ENCODE measurements around the gene EID2. TPM values are rescaled to one million over a fixed set of nuclear protein-coding genes. Genes with fewer than 3 reads are reported as not detected.

EID2 gene
- total RNA-seq, 1 experiment from 2014 or later = 22.7 TPM

- no peak overlapping the region for H3K4me3 ChIP-seq
- no peaks in the 10 kb centered on the region for H3K9me3 ChIP-seq (replicated peaks)
- no peak overlapping the region for H3K27ac ChIP-seq
- no peaks in the 10 kb centered on the region for H3K36me3 ChIP-seq
- no peak for DNase-seq (ENCODE audit: low read depth in 1 of 2, low spot score in 2 of 2)
- peaks cover 10% of the 10 kb centered on the region; the same call in 1 of the 2 replicates for H3K27me3 ChIP-seq (replicated peaks)
- no peaks in the 10 kb centered on the region for H3K4me1 ChIP-seq (replicated peaks)
These were observed 13.2 kb upstream of the EID2 start for GRCh38 chr19:39553082-39553652.

- Histone ChIP-seq H3K9me3 (replicated peaks) (no peaks in the 10 kb centered on the region), H3K27ac (no peak overlapping the region), H3K27me3 (replicated peaks) (peaks cover 10% of the 10 kb centered on the region; the same call in 1 of the 2 replicates), H3K36me3 (no peaks in the 10 kb centered on the region), H3K4me3 (no peak overlapping the region), H3K4me1 (replicated peaks) (no peaks in the 10 kb centered on the region)
- DNase-seq (ENCODE audit: low read depth in 1 of 2, low spot score in 2 of 2) = no peak
These were observed 10.2 kb upstream of the EID2 start for GRCh38 chr19:39550197-39550596.

- Histone ChIP-seq H3K27ac (no peak overlapping the region), H3K4me1 (replicated peaks) (peaks cover 5% of the 10 kb centered on the region), H3K27me3 (replicated peaks) (no peaks in the 10 kb centered on the region; the same call in 1 of the 2 replicates), H3K36me3 (no peaks in the 10 kb centered on the region), H3K4me3 (no peak overlapping the region), H3K9me3 (replicated peaks) (no peaks in the 10 kb centered on the region)
- no peak for DNase-seq (ENCODE audit: low read depth in 1 of 2, low spot score in 2 of 2)
These were observed 6.6 kb upstream of the EID2 start for GRCh38 chr19:39546599-39546998.

GRCh38 chr19:39544911-39545310, 5.0 kb upstream of the EID2 start:
- no peaks in the 10 kb centered on the region; the same call in 1 of the 2 replicates for H3K27me3 ChIP-seq (replicated peaks)
- no peak overlapping the region for H3K27ac ChIP-seq
- peaks cover under 1% of the 10 kb centered on the region for H3K36me3 ChIP-seq
- peaks cover 5% of the 10 kb centered on the region for H3K4me1 ChIP-seq (replicated peaks)
- no peak overlapping the region for H3K4me3 ChIP-seq
- no peak for DNase-seq (ENCODE audit: low read depth in 1 of 2, low spot score in 2 of 2)
- H3K9me3 ChIP-seq (replicated peaks) = no peaks in the 10 kb centered on the region

- H3K27me3 ChIP-seq (replicated peaks) = no peaks in the 10 kb centered on the region; the same call in 1 of the 2 replicates
- H3K27ac ChIP-seq = no peak overlapping the region
- DNase-seq (ENCODE audit: low read depth in 1 of 2, low spot score in 2 of 2) = peak; percentile 15 to 46
- no peak overlapping the region for H3K4me3 ChIP-seq
- peaks cover 6% of the 10 kb centered on the region for H3K36me3 ChIP-seq
- peaks cover 5% of the 10 kb centered on the region for H3K4me1 ChIP-seq (replicated peaks)
- H3K9me3 ChIP-seq (replicated peaks) = no peaks in the 10 kb centered on the region
These were observed 4.4 kb upstream of the EID2 start for GRCh38 chr19:39544226-39544903.

- H3K36me3 ChIP-seq = peaks cover 12% of the 10 kb centered on the region
- peaks cover 5% of the 10 kb centered on the region for H3K4me1 ChIP-seq (replicated peaks)
- peak in 1 of 2 experiments; percentile 2 for DNase-seq (ENCODE audit: low read depth in 1 of 2, low spot score in 2 of 2)
- no peaks in the 10 kb centered on the region for H3K27me3 ChIP-seq (replicated peaks)
- H3K9me3 ChIP-seq (replicated peaks) = no peaks in the 10 kb centered on the region
- no peak overlapping the region for H3K27ac ChIP-seq
- H3K4me3 ChIP-seq = no peak overlapping the region
These were observed 3.5 kb upstream of the EID2 start for GRCh38 chr19:39543477-39543857.

- H3K27ac ChIP-seq = no peak overlapping the region
- no peaks in the 10 kb centered on the region for H3K27me3 ChIP-seq (replicated peaks)
- peaks cover 5% of the 10 kb centered on the region for H3K4me1 ChIP-seq (replicated peaks)
These were observed 2.2 kb upstream of the EID2 start for GRCh38 chr19:39542206-39542605.

GRCh38 chr19:39540333-39540673, 342 bp upstream of the EID2 start:
- Histone ChIP-seq H3K4me1 (replicated peaks) (peaks cover 5% of the 10 kb centered on the region), H3K4me3 (peak overlapping the region; percentile 91), H3K9me3 (replicated peaks) (no peaks in the 10 kb centered on the region), H3K27ac (no peak overlapping the region), H3K27me3 (replicated peaks) (no peaks in the 10 kb centered on the region), H3K36me3 (peaks cover 12% of the 10 kb centered on the region)
- DNase-seq (ENCODE audit: low read depth in 1 of 2, low spot score in 2 of 2) = no peak

More at GRCh38 chr19:39542206-39542605, 2.2 kb upstream of the EID2 start:
- DNase-seq (ENCODE audit: low read depth in 1 of 2, low spot score in 2 of 2) = peak; percentile 22 to 33
- Histone ChIP-seq H3K9me3 (replicated peaks) (no peaks in the 10 kb centered on the region), H3K36me3 (peaks cover 12% of the 10 kb centered on the region), H3K4me3 (no peak overlapping the region)

- peaks cover 12% of the 10 kb centered on the region for H3K36me3 ChIP-seq
- DNase-seq (ENCODE audit: low read depth in 1 of 2, low spot score in 2 of 2) = no peak
- H3K27me3 ChIP-seq (replicated peaks) = no peaks in the 10 kb centered on the region
- H3K9me3 ChIP-seq (replicated peaks) = no peaks in the 10 kb centered on the region
- H3K4me3 ChIP-seq = peak overlapping the region; percentile 91
- H3K27ac ChIP-seq = peak overlapping the region; percentile 64
- H3K4me1 ChIP-seq (replicated peaks) = peaks cover 3% of the 10 kb centered on the region
These were observed 820 bp downstream of the EID2 start for GRCh38 chr19:39539165-39539517.

- no peak for DNase-seq (ENCODE audit: low read depth in 1 of 2, low spot score in 2 of 2)
- Histone ChIP-seq H3K27me3 (replicated peaks) (no peaks in the 10 kb centered on the region), H3K4me1 (replicated peaks) (peaks cover 6% of the 10 kb centered on the region), H3K9me3 (replicated peaks) (no peaks in the 10 kb centered on the region), H3K4me3 (no peak overlapping the region), H3K27ac (no peak overlapping the region), H3K36me3 (peaks cover 20% of the 10 kb centered on the region)
These were observed 6.2 kb downstream of the EID2 start for GRCh38 chr19:39533791-39534190.

- Histone ChIP-seq H3K9me3 (replicated peaks) (no peaks in the 10 kb centered on the region), H3K4me3 (peak overlapping the region; percentile 88), H3K36me3 (peaks cover 20% of the 10 kb centered on the region), H3K4me1 (replicated peaks) (peaks cover 6% of the 10 kb centered on the region), H3K27me3 (replicated peaks) (no peaks in the 10 kb centered on the region), H3K27ac (no peak overlapping the region)
- no peak for DNase-seq (ENCODE audit: low read depth in 1 of 2, low spot score in 2 of 2)
These were observed 6.9 kb downstream of the EID2 start for GRCh38 chr19:39533003-39533512.

- H3K4me1 ChIP-seq (replicated peaks) = peaks cover 6% of the 10 kb centered on the region
- DNase-seq (ENCODE audit: low read depth in 1 of 2, low spot score in 2 of 2) = peak; percentile 89 to 95
These were observed 7.5 kb downstream of the EID2 start, which contains the start of gene EID2B for GRCh38 chr19:39532233-39533002. EID2B (minus strand) TSS chr19:39532852; CDS start chr19:39532802, 50 bp downstream.

GRCh38 chr19:39531834-39532232, 8.1 kb downstream of the EID2 start:
- H3K9me3 ChIP-seq (replicated peaks) = no peaks in the 10 kb centered on the region
- peaks cover 24% of the 10 kb centered on the region for H3K36me3 ChIP-seq
- H3K27me3 ChIP-seq (replicated peaks) = no peaks in the 10 kb centered on the region
- H3K4me3 ChIP-seq = peak overlapping the region; percentile 88
- peaks cover 6% of the 10 kb centered on the region for H3K4me1 ChIP-seq (replicated peaks)
- H3K27ac ChIP-seq = peak overlapping the region; percentile 44; the same call in 1 of the 2 replicates
- no peak for DNase-seq (ENCODE audit: low read depth in 1 of 2, low spot score in 2 of 2)

More at GRCh38 chr19:39532233-39533002, 7.5 kb downstream of the EID2 start, which contains the start of gene EID2B:
- Histone ChIP-seq H3K9me3 (replicated peaks) (no peaks in the 10 kb centered on the region), H3K27me3 (replicated peaks) (no peaks in the 10 kb centered on the region), H3K36me3 (peaks cover 24% of the 10 kb centered on the region), H3K27ac (peak within 1 kb of the TSS; percentile 44), H3K4me3 (peak within 1 kb of the TSS; percentile 88)

- peaks cover 9% of the 10 kb centered on the region for H3K36me3 ChIP-seq
- no peaks in the 10 kb centered on the region for H3K9me3 ChIP-seq (replicated peaks)
- H3K27me3 ChIP-seq (replicated peaks) = no peaks in the 10 kb centered on the region
- DNase-seq (ENCODE audit: low read depth in 1 of 2, low spot score in 2 of 2) = no peak
- H3K4me3 ChIP-seq = no peak overlapping the region
- no peak overlapping the region for H3K27ac ChIP-seq
- no peaks in the 10 kb centered on the region for H3K4me1 ChIP-seq (replicated peaks)
These were observed 14.8 kb downstream of the EID2 start for GRCh38 chr19:39525205-39525604.
